H54 (cell line): Measurements from ENCODE around the gene ZNF385C.

Source experiments
- DNase-seq: peaks from one replicate; pipeline ENCODE4 v3.0.0; 2011; ENCODE audit warnings: low spot score, mixed read lengths; ENCODE audit not compliant: insufficient read length
- FAIRE-seq: peaks from 3 replicates; lab custom pipeline; 2011; peaks lifted over from hg19 to GRCh38; lab: Jason Lieb, UNC
- POLR2A ChIP-seq: IDR thresholded peaks from 2 replicates; pipeline ENCODE4 v1.6.1; 2011; ENCODE audit warnings: low read depth, mild to moderate bottlenecking, low read length

ZNF385C gene

DNA sequence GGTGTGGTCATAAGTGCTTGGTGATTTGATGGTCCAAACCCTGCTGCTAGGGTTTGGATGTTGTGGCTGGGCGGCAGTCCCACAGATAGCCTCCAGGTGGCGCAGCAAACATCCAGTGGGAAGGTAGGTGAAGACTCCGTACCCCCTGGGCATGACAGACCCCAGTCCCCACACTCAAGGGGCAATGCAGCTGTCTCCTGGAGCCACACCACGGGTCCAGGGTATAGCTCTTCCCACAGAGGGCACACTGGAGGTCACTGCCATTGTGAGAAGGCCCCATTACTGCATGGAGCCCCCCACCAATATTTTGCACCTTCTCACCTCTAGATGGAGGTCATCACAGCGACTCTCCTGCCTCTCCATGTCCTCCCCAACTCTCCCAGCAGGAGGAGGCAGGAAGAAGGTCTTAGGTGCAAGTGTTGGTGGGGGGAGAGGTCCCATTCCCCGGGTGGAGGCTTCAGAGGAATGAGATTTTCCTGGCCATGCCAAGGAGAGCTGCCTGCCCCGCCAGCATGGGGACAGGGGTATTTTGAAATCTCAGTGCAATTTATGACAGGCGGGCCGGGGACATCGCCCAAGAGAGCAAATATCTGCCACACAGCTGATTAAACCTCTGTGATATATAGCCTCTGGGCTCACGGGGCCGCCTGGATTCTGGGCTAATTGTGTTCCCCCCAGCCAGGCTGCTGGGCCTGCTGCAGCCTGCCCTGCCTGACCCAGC, 30.7 kb downstream of the ZNF385C start:
- peak; percentile 72 for DNase-seq
- no peak for FAIRE-seq
- TF ChIP-seq POLR2A, result no peak

- FAIRE-seq, result no peak
- no peak for DNase-seq
Measured at GRCh38 chr17:42065201-42065600, 33.1 kb downstream of the ZNF385C start.

DNA sequence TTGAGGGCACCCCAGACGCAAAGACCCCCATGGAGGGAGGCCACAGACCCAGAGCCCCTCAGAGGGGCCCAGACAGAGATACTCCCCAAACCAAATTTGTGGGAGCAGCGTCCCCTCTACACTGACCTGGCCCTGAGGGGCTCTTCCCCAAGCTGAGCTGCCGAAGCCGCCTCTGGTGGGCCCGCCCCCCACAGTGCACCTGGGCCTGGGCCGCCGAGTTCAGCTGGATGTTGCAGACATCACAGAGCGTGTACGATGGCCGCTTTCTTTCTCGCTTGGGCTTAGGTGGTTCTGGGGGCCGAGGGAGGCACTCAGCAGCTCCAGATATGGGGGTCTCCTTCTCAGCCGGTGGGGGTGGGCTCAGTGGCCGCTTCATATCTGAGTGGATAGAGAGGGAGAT, 35.6 kb downstream of the ZNF385C start:
- TF ChIP-seq POLR2A, result no peak
- DNase-seq, result no peak
- FAIRE-seq, result no peak

More at GRCh38 chr17:42065201-42065600, 33.1 kb downstream of the ZNF385C start:
- TF ChIP-seq POLR2A, result no peak

- TF ChIP-seq POLR2A, result no peak
- FAIRE-seq (no peak), DNase-seq (no peak)
Measured at GRCh38 chr17:42061646-42062487, 36.4 kb downstream of the ZNF385C start.

- FAIRE-seq, result no peak
- TF ChIP-seq POLR2A, result no peak
- no peak for DNase-seq
Measured at GRCh38 chr17:42060231-42060630, 38.0 kb downstream of the ZNF385C start.

GRCh38 chr17:42059815-42060214, 38.5 kb downstream of the ZNF385C start:
- FAIRE-seq, result no peak
- no peak for TF ChIP-seq POLR2A
- no peak for DNase-seq

- FAIRE-seq (no peak), DNase-seq (no peak)
- no peak for TF ChIP-seq POLR2A
Measured at GRCh38 chr17:42058063-42058462, 40.2 kb downstream of the ZNF385C start.

- no peak for DNase-seq
- TF ChIP-seq POLR2A, result no peak
- FAIRE-seq, result no peak
Measured at GRCh38 chr17:42056635-42057034, 41.6 kb downstream of the ZNF385C start.

DNA sequence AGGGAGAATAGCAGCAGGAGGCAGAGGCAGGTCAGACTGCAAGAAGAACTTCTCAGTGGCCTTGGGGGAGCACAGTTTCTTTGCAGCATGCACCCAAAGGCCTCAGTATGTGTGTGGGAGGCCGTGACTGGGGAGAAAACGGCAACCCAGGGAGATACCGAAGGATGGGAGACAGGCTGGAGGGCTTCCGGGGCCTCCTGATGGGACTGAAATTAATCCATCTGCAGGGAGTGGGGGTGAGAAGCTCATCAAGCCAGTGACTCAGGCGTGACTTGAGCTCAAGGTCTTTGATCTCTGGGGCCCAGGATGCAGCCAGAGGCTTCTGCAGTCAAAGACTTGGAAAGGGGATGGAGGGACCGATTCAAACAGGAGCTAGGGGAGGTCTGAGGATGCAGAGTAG, 42.8 kb downstream of the ZNF385C start:
- DNase-seq (peak; percentile 54), FAIRE-seq (no peak)
- no peak for TF ChIP-seq POLR2A

DNA sequence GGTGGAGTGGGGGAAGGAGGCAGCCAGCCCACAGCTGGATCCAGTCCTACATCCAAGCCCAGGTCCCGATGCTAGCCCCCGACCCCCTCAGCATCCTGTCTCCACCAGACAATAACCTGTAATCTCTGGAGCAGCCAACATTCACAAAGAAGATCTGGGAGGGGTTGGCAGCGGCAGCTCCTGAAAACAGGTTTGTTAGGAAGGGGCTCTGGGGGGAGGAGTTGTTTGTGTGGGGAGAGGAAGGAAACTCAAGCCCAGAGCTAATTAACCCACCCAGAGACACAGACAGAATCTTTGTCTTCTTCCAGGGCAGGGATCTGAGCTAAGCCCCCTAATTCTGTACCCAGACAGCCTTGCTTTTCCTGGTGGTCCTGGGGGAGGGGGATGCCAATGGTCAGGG, 43.2 kb downstream of the ZNF385C start:
- no peak for TF ChIP-seq POLR2A
- FAIRE-seq (no peak), DNase-seq (no peak)

- no peak for DNase-seq
- FAIRE-seq, result no peak
Measured at GRCh38 chr17:42053731-42054500, 44.4 kb downstream of the ZNF385C start.

DNA sequence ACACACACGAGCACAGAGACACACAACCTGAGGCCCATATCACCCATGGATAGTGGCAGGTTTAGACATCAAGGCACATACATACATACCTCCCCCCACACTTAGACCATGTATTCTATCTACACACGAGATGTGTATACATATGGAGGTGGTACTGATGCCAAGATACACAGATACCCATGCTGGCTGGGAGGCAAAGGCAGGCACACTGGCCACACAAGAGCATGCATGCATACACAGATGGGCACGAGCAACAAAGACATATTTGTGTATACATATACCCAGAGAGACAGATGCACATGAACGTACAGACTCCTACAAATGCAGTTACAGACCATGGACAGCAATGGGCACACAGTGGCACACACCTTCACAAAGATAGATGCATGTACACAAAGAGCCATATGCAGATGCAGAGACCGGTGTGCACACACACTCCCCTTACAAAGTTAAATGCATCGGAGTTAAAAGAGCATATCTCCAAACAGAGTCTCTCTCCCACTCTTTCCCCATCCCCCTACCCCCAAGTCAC, 45.9 kb downstream of the ZNF385C start:
- no peak for TF ChIP-seq POLR2A
- no peak for FAIRE-seq
- DNase-seq, result no peak

More at GRCh38 chr17:42053731-42054500, 44.4 kb downstream of the ZNF385C start:
- no peak for TF ChIP-seq POLR2A

DNA sequence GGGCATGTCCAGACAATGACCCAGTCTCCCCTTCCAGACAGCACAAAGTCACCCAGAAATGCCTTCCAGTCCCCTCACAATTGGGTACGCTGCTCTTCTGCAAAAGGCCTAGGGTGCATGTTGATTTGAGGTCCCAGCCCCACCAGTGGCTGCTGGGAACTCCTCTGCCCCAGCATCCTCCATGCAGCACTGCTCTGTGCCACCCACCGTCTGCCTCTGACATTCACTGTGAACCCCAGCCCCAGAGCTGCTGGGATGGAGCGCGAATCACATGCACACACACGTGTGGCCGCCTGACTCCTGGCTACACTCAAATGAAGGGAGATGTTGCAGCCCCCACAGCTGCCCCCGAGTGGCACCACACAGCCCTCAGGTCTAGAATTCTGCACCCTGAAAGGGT, 46.6 kb downstream of the ZNF385C start:
- no peak for DNase-seq
- TF ChIP-seq POLR2A, result no peak
- no peak for FAIRE-seq
